ENCODE data around the gene DGKI.

Gene DGKI

DNA sequence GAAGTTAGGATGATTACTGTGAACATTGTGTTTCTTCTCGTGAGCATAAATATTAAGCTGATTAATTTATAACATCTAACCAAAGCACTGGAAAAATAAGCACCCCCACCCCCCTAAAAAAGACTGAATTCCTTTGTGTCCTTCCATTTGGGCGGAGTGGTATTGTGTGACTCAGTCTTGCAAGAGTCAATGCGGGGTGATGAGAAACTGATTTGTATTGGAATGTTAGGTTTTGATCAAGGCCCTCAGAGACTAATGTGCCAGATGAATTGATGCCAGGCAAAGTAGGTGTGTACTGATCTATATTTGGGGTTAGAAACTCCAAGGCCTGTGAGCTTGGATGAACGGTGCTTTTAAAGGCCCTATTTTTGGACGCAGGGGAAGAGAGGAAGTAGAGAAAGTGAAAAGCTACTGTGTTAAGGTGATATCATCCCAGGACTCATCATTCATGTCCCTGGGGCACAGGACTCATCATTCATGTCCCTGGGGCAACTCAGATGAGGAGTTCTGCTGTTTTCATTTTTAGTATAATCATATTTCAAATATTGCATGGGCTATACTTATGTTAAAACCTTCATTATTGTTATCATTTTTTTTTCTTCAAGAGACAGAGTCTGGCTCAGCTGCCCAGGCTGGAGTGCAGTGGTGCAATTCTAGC lies 442.0 kb downstream of the DGKI start:
- DNase-seq (ENCODE audit: low spot score): no peak

DNA sequence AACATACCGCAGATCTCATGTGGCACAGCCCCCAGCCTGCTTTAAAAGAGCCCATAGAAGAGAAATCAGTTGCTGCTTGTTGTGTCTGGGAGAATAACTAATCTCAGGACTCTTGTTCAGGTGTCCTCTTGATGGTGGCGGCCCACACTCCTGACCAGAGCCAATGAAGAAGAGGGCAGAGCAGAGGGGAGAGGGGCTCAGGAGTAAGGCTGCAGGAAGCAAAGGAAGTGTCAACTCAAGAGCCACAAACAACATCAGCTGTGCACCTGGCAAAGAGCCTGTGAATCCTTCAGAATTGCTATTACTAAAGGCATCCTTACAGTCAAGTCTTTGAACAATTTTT lies 443.4 kb downstream of the DGKI start:
- no peak for DNase-seq (ENCODE audit: low spot score)

DNA sequence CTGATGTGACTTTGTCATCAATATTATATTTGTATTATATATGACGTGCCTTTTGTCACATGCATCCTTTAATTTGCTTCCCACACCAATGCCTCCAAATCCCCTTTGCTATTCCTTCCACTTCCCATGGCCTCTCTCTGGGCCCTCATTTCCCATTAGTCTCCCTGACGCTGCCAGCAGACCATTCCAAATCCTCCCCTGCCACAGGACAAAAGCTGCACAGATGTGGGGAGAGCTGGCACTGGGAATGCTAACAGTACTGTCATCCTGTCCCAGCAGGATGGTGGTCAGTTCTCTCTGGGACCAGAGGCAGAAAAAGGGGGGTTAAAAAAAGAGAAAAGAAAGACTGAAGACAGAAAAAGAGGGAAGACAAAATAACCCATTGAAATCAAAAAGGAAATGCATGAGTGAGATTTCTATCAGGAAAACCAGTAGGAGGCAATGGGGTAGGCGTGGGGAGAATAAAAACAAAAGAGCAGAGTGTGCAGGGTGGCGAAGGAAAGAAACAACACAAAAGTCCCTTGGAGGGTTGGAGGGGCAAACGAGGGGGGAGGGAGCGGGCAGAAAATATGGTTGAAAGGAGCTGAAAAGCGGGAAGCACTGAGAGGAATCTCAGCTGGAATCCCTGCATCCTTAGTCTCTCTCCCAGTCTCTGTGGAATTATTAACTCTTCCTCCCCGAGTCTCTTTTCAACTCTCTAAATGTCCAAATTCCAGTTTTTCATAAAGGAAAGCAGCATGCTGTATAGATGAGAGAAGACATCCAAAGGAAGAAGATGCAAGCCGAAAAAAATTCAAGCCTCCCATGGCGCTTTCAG lies 444.0 kb downstream of the DGKI start:
- no peak for DNase-seq (ENCODE audit: low spot score)

DNA sequence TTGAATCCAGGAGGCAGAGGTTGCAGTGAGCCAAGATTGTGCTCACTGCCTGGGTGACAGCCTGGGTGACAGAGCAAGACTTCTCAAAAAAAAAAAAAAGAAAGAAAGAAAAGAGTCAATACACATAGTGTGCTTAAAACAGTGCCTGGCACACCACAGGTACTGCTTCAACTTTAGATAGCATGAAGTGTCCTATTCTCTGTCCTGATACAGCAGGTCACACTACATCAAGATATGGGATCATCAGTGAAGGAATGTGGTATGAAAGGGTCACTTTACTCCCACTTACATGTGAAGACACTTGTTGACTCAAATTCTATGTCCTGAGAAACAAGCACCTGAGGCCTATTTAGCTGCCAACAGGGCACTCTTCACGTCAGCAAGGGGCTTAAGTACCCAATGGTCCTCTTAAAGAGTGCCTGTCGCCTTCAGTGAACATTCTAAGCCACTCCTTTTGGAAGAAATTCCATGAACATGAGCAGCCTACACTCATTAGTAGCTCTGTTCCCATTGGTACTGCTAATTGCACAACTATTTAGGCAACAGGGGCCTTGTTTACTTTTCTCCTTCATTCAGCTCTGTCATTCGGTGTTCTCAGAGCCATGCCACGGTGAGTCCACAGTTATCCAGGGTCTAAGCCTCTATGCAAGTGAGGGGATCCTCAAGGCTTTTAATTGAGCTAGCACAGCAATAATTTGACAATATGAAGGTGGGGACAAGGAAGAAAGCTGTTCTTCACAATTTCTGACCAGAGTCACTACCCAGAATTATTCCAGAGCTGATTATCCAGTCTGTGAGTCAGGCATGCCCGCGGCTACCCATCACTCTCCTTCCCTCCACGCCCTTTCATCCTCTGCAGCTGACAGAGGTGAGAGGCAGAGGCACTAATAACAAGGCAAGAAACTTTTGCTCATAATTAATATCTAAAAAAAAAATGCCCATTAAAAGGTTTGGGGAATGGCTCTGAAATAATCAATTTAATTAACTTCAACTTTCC lies 446.6 kb downstream of the DGKI start:
- no peak for DNase-seq (ENCODE audit: low spot score)

DNA sequence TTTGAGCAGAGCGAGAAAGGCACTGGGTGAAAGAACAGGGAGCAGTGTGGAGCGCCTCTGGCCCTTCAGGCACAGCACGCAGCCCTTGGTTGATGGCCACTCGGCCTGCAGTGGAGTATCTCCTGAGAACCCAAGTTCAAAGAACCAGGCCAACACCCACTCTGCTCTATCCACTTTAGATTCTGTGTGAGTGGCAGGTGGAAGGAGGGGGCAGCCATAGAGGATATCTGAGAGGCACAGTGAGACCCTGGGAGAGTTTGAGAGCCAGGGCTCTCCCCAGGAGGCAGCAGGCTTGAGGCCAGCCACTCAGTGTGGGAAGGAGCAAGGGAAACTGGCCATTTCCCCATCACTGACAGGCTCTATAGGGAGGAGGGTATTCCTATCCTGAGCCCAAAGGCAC lies 450.7 kb downstream of the DGKI start:
- DNase-seq (ENCODE audit: low spot score): no peak

DNA sequence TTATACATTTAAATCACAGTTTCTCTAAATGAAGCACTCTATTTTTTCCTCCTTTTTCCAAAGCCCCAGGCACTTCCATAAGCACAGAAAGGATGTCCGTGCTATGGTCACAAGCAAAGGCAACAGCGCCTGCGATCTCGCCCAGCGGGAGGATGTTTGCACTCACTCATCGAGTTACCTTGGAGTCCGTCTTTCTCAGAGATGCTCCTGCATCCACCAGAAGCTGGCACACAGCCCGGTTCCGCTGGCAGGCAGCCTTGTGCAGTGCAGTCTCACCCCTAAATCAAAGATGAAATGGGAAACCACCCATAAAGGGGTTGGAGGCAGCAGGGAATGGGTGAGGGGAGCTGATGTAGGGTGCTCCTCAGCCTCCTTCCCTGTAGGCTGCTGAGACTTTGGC lies 451.4 kb downstream of the DGKI start:
- no peak for DNase-seq (ENCODE audit: low spot score)

DNA sequence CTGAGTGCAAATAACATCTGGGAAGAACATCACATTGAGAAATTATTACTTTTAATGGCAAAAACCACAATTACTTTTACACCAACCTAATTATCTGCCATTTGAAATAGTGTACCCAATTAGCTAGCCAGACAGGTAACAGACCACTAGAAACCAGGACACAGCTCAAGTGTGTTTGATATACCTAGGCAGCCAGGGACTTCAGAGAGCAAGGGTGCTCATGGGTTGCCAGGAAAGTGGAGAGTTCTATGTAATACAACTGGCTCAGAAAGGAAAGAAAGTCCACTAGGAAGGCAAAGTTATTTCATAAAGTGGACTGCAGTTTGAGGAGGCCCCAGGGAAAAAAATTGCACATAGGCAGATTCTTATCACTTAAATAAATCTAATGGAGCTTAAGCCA lies 453.2 kb downstream of the DGKI start:
- DNase-seq (ENCODE audit: low spot score): no peak

DNA sequence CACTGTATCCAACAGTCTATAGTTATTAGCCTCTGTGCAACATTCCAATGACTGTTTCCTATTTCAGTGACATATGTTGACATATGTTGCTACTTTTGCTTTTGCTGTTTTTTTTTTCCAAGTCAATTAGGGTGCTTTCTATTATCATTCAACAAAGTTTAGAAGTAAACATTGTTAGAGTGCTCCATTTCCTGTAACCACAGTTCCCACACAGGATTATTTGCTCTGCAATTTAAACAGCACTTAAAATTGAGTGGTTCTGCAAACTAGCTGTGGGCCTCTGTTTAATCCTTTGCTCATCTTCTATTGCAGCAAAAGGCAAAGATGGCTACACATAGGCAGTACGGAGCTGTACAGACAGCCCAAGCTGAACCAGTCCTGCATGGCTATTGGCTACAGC lies 456.7 kb downstream of the DGKI start:
- no peak for DNase-seq (ENCODE audit: low spot score)

DNA sequence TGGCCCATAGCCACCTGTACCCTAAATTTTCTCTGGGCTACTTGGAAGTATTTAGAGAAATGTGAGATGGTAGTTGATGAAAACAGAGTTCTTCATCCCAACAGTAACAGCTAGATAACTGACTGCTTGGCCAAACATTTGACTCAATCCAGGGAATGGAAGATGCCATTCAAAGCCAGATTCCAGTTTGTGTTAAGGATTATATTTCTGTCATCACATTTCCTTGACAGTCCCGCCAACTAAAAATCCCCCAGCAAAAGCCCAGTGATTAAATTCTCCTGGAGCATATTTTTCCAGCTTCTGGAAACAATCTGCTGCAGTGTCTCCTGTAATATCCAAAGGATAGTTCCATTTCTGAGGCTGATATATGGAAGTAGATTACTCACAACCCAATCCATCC lies 457.9 kb downstream of the DGKI start:
- no peak for DNase-seq (ENCODE audit: low spot score)

DNA sequence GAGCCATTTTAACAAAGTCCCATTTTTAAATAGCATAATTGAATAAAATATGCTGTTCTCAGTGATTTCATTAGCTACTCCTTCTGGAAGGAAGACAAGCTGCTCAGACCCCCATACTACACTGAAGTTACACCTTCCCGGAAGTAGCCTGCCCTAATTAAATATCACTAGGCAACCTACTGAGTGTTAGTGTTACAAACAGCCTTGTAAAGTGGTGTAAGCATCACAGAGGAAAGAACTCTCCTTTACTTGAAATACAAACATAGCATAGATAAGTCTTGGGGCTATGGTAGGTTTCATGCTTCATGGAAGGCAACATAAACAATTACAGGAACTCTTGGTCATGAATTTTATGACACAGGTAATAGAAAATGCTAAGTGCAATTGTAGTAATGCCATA lies 459.8 kb downstream of the DGKI start:
- DNase-seq (ENCODE audit: low spot score): no peak

DNA sequence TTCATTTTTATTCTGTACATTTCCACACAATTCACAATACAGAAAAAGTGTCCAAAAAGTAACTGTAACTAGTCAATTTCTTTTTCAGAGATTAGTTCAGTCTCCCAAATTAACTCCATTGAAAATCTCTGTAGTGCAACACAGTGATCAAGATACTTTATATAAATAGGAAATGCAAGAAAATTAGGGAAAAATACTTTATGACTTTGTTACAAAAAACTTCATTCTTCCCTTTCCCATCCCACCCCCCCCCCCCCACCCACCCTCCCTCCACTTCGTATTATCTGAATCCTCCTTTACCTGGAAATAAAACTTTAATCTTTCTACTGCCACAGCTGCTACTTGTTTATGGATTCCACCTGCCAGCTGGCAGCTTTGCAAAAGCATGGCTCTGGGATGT lies 465.7 kb downstream of the DGKI start:
- DNase-seq (ENCODE audit: low spot score): no peak

DNA sequence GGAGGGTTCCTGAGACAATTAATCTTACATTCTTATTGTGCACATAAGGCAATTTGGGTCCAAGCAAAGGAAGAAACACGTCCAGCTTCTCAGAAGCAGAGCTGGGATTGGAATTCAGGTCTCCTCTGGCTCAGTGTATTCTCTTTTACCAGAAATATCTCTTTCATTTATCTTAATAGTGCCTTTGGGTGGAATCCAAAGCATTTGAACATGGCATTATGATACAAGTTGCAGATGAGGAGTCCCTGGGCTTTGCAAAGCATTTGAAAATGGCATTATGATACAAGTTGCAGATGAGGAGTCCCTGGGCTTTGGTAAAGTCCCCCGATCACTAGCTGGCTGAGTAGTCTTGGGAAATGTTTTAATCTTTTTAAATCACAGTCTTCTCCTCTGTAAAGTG lies 473.3 kb downstream of the DGKI start:
- no peak for DNase-seq (ENCODE audit: low spot score)

DNA sequence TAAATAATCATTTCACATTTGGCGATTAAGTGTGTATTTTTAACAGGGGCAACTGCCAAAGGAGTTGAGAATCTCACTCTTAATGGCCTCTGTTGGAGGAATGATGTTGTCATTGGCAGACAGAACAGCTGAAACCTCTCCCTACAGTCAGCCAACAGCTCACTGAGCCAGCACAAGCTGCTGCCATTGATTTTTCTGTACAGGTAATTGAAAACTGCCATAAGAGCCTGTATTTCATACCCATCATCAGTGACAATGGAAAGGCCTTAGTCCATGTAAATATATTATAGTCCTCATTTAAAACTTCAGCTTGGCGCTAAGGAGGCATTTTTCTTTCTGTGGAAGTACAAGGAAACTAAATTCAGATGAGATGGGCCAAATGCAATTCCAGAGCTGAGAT lies 475.2 kb downstream of the DGKI start:
- DNase-seq (ENCODE audit: low spot score): no peak

DNA sequence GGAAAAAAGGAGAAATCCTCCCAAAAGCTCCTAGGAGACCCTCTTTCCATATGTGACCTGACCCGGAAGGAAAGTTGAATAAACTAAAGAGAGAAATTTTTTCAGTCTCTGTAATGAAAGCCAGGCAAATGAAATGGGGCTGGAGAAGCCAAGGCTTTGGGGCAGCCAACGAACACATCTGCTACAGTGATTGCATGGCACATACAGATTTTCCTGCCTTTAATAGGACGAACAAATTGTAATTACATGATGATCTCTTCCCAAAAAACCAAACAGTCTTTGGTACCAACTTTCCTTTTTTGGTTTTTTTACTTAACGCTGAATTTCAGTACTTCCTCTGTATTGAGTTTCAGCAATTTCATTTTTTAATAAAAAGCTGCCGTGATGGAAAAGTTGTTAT lies 479.8 kb downstream of the DGKI start:
- DNase-seq (ENCODE audit: low spot score): no peak

DNA sequence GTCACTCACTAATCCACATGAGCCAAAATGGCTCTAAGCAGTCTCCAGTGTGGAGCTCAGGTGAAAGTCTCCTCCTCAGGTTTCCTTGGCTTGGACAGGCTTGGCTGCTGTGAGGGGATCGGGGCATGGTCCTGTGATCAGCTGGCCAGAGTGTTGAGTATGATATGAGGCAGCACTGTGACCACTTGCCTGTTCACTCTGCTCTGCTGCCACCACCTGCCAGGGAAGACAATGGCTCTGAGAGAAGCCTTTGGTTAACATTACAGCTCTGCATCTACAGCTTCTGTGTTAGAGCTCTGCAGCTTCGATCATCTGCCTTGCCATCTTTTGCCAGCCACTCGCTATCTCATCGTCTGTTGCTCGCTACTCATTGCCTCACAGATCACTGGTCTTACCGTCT lies 483.1 kb downstream of the DGKI start:
- no peak for DNase-seq (ENCODE audit: low spot score)

DNA sequence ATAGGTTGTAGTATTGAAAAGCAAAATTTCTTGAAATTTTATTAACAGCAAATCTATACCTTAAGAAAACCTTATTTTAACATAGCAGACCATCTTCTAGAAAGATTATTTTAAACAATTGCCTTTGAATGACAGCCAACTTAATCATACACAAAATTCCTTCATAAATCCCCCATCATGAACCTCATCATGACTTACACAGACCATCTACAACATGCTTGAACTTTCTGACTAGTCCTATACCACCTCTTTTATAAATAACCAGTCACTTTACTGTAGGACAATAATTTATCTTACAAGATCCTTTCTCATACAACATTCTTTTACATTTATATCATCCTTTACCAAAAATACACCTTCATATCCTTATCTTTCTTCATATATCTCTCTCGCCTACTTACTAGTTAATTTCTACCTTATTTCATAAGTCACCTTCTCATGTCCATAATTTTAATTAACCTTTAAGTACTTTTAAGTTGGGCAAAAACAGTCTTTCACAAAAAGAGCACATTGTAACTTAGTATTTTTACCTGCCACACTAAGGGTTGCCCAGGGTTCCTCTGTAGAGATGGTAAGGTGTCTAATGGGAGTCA lies 486.6 kb downstream of the DGKI start:
- DNase-seq (ENCODE audit: low spot score): no peak

DNA sequence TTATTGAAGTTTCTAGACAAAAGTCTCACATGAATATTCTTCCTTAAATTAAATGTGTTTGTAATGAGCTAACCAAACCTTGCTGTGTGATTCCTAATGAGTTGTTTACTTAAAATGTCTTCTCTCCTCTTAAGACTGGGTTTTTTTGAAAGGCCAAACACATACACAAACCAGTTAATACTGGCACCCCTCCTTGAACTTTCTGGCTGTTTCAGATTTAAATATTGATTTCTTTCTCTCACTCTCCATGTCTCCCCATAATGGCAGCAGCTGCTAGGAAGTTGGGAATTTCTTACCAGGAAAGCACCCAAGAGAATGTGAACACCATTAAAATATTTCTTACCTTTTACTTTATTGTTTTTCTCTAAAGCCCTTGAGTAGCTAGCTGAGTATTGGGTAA lies 491.8 kb downstream of the DGKI start:
- DNase-seq (ENCODE audit: low spot score): no peak

DNA sequence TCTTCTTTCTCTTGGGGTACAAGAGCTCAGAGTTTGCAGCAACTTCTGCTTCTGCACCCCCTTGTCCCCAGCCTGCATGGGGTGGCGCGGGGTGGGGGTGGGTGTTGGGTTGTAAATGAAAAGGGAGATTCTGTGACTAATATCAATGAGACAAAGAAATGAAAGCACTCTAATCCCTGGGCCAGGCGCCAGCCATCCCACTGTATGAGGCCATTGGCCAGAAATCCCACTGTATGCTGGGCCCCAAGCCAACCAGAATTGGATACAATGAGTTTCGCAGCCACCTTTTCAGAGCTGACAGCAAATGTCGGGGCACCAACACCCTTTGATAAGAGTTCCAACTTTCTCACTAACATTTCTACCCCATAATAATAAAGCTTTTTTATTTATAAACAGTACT lies 492.4 kb downstream of the DGKI start:
- DNase-seq (ENCODE audit: low spot score): no peak

DNA sequence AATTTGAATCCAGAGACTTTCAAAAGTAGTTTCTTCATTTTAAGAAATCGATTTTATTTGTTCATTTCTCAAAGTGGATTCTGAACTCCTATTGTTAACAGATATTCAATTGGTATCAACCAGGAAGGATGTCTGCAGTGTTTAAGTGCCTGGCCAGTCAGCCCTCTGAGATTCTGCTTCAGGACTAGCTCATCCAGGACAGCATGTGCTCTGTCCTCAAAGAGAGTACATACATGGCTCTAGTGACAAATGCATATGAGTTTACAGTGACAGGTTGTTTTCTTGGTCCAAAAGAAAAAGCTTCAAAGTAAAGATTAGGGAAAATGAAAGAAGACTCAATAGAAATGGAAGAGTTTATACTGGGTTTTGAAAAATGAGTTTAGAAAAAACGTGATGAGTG lies 494.8 kb downstream of the DGKI start:
- DNase-seq (ENCODE audit: low spot score): no peak

DNA sequence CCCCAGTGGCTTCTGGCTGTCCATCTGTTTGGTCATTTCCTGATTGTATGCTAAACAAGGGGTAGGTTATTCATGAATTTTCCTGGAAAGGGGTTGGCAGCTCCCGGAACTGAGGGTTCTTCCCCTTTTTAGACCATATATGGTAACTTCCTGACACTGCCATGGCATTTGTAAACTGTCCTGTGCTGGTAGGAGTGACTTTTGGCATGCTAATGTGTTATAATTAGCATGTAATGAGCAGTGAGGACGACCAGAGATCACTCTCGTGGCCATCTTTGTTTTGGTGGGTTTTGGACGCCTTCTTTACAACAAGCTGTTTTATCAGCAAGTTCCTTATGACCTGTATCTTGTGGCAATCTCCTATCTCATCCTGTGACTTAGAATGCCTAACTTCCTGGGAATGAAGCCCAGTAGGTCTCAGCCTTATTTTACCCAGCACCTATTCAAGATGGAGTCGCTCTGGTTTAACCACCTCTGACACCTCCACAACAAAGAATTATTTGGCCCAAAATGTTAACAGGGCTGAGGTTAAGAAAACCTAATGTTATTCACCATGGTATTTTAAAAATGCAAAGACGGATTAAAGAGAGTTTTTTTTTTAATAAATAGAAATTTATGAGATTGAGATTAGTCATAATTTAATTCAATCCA lies 500.9 kb downstream of the DGKI start:
- DNase-seq (ENCODE audit: low spot score): no peak

DNA sequence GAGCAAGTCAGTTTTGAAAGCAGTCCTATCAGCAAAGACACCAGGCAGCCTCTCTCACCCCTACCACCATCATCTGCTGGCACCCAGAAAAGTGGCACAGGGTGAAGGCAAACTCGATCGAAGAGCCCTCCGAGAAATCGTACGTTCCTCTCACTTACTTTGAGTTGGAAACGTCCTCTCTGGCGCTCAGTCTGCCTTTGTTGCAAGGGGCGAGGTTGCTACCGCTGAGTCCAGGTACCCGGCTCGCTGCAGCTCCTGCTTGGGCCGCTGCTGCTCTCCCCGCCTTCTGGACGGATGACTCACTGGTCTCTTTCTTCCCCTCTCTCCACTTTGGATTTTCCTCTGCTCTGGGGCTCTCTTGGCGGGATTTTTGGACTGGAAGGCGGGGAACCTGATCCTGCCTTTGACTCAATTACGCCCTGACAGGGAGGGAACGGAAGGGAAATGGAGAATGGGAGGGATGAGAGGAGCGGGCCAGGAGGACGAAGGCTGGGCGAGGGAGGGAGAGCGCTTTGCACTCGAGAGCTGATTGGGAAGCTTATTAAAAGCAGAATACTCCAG lies 503.4 kb downstream of the DGKI start, which contains the start of gene PTN:
Gene PTN (minus strand): TSS at position 453 of the 561 bp plus-strand sequence. CDS start 88,760 bp downstream, outside the sequence.
- no peak for DNase-seq (ENCODE audit: low spot score)

Measured in hematopoietic multipotent progenitor cell treated with erythropoietin and hydrocortisone succinate and interleukin-3 and kit ligand, for 15 days (in vitro differentiated cells).